Activated T-cell treated with anti-CD3 and anti-CD28 coated beads for 4 hours (primary cell): ENCODE results near the gene TBX5.

ENCODE experiments used
- DNase-seq: peaks from one replicate; pipeline ENCODE4 v3.0.0-alpha.2; 2020

The TBX5 gene

GRCh38 chr12:114316076-114316475, 89.9 kb downstream of the TBX5 start:
- no peak for DNase-seq

GRCh38 chr12:114314974-114315720, 90.8 kb downstream of the TBX5 start:
- DNase-seq = no peak

GRCh38 chr12:114314403-114314802, 91.5 kb downstream of the TBX5 start:
- no peak for DNase-seq

DNA sequence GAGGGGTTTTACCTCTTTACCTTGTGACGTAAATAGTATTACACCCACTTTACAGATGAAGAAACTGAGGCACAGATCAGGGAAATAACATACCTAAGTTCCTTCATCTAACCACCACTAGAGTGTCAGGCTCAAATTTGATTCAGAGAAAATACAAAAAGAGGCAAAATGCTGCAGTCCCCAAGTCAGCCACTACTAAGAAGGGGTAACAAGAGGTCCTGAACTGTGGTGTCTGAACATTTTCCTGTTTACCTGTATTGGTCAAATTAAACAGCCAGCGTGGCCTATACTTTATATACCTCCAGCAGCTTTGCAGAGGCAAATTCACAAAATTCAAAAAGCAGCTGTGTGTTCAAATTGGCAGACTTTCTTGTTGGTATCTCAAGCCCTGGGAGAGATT, 92.0 kb downstream of the TBX5 start:
- DNase-seq = no peak

- no peak for DNase-seq
These were observed 94.0 kb downstream of the TBX5 start for GRCh38 chr12:114311974-114312373.

DNA sequence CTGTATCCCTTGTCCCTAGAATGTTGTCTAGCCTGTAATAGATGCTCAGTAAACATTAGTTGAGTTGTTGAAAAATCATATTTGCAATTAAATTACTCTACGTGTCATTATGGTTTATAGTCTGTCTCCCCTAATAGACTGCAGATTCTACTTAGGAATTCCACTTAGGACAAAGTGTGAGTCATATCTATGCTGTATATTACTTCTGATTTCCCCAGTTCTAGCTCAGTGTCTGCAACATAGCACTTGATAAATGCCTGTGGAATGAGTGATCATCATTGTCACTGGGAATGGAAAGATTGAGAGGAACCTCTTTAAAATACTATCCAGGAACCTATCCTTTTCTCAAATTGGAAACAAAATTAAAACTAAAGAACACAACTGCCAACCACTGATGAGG, 99.3 kb downstream of the TBX5 start:
- no peak for DNase-seq

DNA sequence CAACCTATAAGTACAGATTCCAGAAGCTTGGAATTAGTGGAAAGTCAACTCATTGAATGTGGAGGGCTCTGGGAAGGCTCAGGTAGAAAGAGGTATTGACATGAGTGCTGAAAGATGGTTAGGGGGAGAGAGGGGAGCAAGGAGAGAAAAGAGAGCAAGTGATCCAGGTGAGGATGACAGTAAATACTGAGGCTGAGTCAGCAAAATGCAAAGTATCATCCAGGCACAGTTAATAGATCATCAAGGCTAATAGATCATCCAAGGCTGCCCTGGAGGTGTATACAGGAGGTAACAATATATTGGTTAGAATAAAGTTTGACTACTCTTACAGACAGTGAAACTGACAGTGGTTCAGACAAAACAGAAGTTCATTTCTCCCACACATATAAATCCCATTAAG, 100.5 kb downstream of the TBX5 start:
- no peak for DNase-seq
